Neural cell (in vitro differentiated cells): ENCODE data around the gene FERMT2. TPM values are rescaled to one million over a fixed set of nuclear protein-coding genes. Genes with fewer than 3 reads are reported as not detected.

Experiments used
- H2AFZ ChIP-seq: fragments of 200-600, 300-800 bp; sonication (generic), shearing (Covaris generic); 2 replicates; pipeline ENCODE4 v1.6.0; 2014; ENCODE audit warnings: low read depth, mild to moderate bottlenecking, antibody characterized with exemption, low read length, moderate library complexity
- H3F3A ChIP-seq: fragments of 200-600 bp; shearing (Covaris generic); 2 replicates; pipeline ENCODE4 v1.6.1; 2016; ENCODE audit warnings: mild to moderate bottlenecking, moderate library complexity, mixed read lengths, antibody characterized with exemption, low read length; ENCODE audit not compliant: insufficient read depth, poor library complexity, severe bottlenecking
- H3K27ac ChIP-seq: fragments of 200-600, 300-800 bp; sonication (generic), shearing (Covaris generic); 2 replicates; pipeline ENCODE4 v1.5.1; 2014; ENCODE audit warnings: mild to moderate bottlenecking, low read length, moderate library complexity
- H3K27me3 ChIP-seq: fragments of 300-800, 200-600 bp; sonication (generic), shearing (Covaris generic); 2 replicates; pipeline ENCODE4 v1.6.0; 2014; ENCODE audit warnings: mild to moderate bottlenecking, low read depth, low read length, moderate library complexity; ENCODE audit not compliant: insufficient read depth
- H3K36me3 ChIP-seq: fragments of 300-800, 200-600 bp; sonication (generic), shearing (Covaris generic); 2 replicates; pipeline ENCODE4 v1.5.1; 2014; ENCODE audit warnings: mild to moderate bottlenecking, antibody characterized with exemption, low read length, moderate library complexity; ENCODE audit not compliant: insufficient read depth
- H3K4me2 ChIP-seq: fragments of 300-800, 200-600 bp; sonication (generic), shearing (Covaris generic); 2 replicates; pipeline ENCODE4 v1.6.0; 2014; ENCODE audit warnings: mild to moderate bottlenecking, low read length
- H3K4me3 ChIP-seq: fragments of 300-800, 200-600 bp; sonication (generic), shearing (Covaris generic); 2 replicates; pipeline ENCODE4 v1.5.1; 2014; ENCODE audit warnings: mild to moderate bottlenecking, low read length, moderate library complexity
- H3K79me2 ChIP-seq: fragments of 200-600 bp; shearing (Covaris generic); replicated peaks from 2 replicates; pipeline ENCODE4 v1.6.0; 2014; ENCODE audit warnings: mild to moderate bottlenecking, low read length, moderate library complexity; ENCODE audit not compliant: insufficient read depth
- H3K9ac ChIP-seq: fragments of 300-800, 200-600 bp; sonication (generic), shearing (Covaris generic); 2 replicates; pipeline ENCODE4 v1.6.1; 2016; ENCODE audit warnings: mild to moderate bottlenecking, low read length, mixed read lengths
- H3K9me2 ChIP-seq: fragments of 200-600 bp; shearing (Covaris generic); 2 replicates; pipeline ENCODE4 v1.6.1; 2016; ENCODE audit warnings: mild to moderate bottlenecking, low read length, mixed read lengths; ENCODE audit not compliant: insufficient read depth
- H3K9me3 ChIP-seq: fragments of 200-600, 300-800 bp; sonication (generic), shearing (Covaris generic); 2 replicates; pipeline ENCODE4 v1.6.1; 2016; ENCODE audit warnings: mild to moderate bottlenecking, mixed run types, low read length, moderate library complexity, mixed read lengths
- H4K20me1 ChIP-seq: fragments of 200-600 bp; shearing (Covaris generic); 2 replicates; pipeline ENCODE4 v1.6.1; 2016; ENCODE audit warnings: mild to moderate bottlenecking, mixed run types; ENCODE audit not compliant: insufficient read depth
- CTCF ChIP-seq: fragments of 450-650 bp; IDR thresholded peaks from 2 replicates; pipeline ENCODE4 v1.5.1; 2014; ENCODE audit warnings: antibody characterized with exemption, mild to moderate bottlenecking, moderate library complexity; ENCODE audit not compliant: poor library complexity, severe bottlenecking
- EP300 ChIP-seq: fragments of 450-650 bp; conservative IDR thresholded peaks from 2 replicates; pipeline ENCODE4 v1.6.1; 2014; ENCODE audit warnings: antibody characterized with exemption, mild to moderate bottlenecking, moderate library complexity; ENCODE audit not compliant: poor library complexity, severe bottlenecking
- EZH2 ChIP-seq: fragments of 200-600, 300-800 bp; shearing (Covaris generic), sonication (generic); IDR thresholded peaks from 2 replicates; pipeline ENCODE4 v1.6.1; 2014; ENCODE audit warnings: antibody characterized with exemption, low read length, borderline replicate concordance, mild to moderate bottlenecking; ENCODE audit not compliant: insufficient read depth, poor library complexity, severe bottlenecking
- MXI1 ChIP-seq: fragments of 450-650 bp; conservative IDR thresholded peaks from 2 replicates; pipeline ENCODE4 v1.6.1; 2014; ENCODE audit warnings: antibody characterized with exemption, mild to moderate bottlenecking; ENCODE audit not compliant: poor library complexity, severe bottlenecking
- POLR2AphosphoS5 ChIP-seq: IDR thresholded peaks from 2 replicates; pipeline ENCODE4 v1.6.1; 2012
- RAD21 ChIP-seq: fragments of 450-650 bp; conservative IDR thresholded peaks from 2 replicates; pipeline ENCODE4 v1.6.1; 2014; ENCODE audit warnings: antibody characterized with exemption, mild to moderate bottlenecking, moderate library complexity
- REST ChIP-seq: IDR thresholded peaks from 2 replicates; pipeline ENCODE4 v1.6.1; 2012; ENCODE audit warnings: borderline replicate concordance
- SMC3 ChIP-seq: fragments of 450-650 bp; conservative IDR thresholded peaks from 2 replicates; pipeline ENCODE4 v1.6.1; 2014; ENCODE audit warnings: antibody characterized with exemption, mild to moderate bottlenecking, moderate library complexity; ENCODE audit not compliant: poor library complexity
- TAF1 ChIP-seq: IDR thresholded peaks from 2 replicates; pipeline ENCODE4 v1.6.1; 2012; ENCODE audit warnings: low read depth
- polyA plus RNA-seq: library from polyadenylated mRNA; depleted of rRNA; stranded (reverse); fragments of >200 nt; gene quantifications from 2 replicates; pipeline ENCODE4 v1.2.3, GENCODE V29; 2014

FERMT2 gene
- polyA plus RNA-seq, 1 donor from 2014 or later, result 59.6 TPM

DNA sequence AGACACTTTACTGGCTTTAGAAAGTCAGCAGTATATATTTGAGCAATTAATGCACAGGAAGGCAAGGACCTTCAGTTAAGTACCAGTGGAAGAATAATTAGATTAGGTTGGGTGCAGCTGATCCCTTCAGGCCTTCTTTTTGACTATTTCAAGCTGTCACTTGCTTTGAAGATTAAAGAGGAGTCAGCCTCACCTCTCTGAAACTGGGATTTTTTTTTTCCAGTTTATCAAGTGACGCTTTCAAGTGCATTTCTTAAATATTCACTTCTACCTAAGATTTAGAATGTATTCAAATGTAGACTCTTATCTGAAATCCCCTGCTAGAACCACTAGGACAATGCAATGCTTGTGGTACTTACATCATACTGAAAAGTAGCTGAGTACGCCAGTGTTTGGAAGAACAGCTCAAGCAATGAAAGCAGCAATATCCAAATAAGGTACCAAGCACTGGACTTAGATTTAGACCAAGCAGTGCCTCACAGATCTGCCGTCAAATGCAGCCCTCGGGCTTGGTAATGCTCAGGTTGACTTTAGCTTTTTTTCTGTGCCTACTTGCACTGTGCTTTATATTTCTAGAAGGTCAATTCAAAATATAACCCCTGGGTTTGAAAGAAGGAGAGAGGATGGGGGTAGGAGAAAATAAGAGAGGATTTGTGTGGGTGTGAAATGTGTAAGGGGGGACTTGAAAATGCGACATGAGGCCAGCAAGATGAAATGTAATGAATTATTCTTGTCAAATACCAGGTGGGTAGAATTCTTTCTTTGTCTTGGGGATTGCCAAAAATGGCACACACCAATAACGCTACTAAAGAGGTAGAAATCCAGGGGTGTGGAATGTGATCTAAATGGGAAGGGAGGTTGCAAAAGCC lies 3.7 kb upstream of the FERMT2 start:
- Histone ChIP-seq H2AFZ (no peak overlapping the region), H3K27ac (no peak overlapping the region), H3K36me3 (no peaks in the 10 kb centered on the region), H3K4me3 (no peak overlapping the region), H4K20me1 (no peaks in the 10 kb centered on the region), H3K27me3 (no peaks in the 10 kb centered on the region), H3K9me2 (no peaks in the 10 kb centered on the region), H3K9ac (no peak overlapping the region), H3K79me2 (peaks cover 9% of the 10 kb centered on the region), H3F3A (peaks cover 3% of the 10 kb centered on the region), H3K9me3 (no peaks in the 10 kb centered on the region), H3K4me2 (no peak overlapping the region)
- TF ChIP-seq TAF1, result no peak
- TF ChIP-seq POLR2AphosphoS5, result no peak
- no peak for TF ChIP-seq CTCF
- TF ChIP-seq EZH2, result no peak
- TF ChIP-seq SMC3, result no peak
- TF ChIP-seq REST, result no peak
- no peak for TF ChIP-seq MXI1
- no peak for TF ChIP-seq EP300
- no peak for TF ChIP-seq RAD21

GRCh38 chr14:52951681-52952554 lies 1.1 kb upstream of the FERMT2 start:
- peaks cover 3% of the 10 kb centered on the region for H3F3A ChIP-seq
- H3K36me3 ChIP-seq, result no peaks in the 10 kb centered on the region
- H3K9ac ChIP-seq, result peak overlapping the region; percentile 87
- H3K4me3 ChIP-seq, result peak overlapping the region; percentile 83
- peak overlapping the region; percentile 93 for H3K4me2 ChIP-seq
- no peaks in the 10 kb centered on the region for H3K27me3 ChIP-seq
- peak overlapping the region; percentile 73 for H2AFZ ChIP-seq
- H3K79me2 ChIP-seq, result peaks cover 35% of the 10 kb centered on the region
- TF ChIP-seq CTCF, result peak; percentile 55
- no peak for TF ChIP-seq TAF1
- TF ChIP-seq EP300, result no peak
- peak; percentile 6 for TF ChIP-seq MXI1
- TF ChIP-seq REST, result no peak
- TF ChIP-seq EZH2, result no peak
- TF ChIP-seq SMC3, result no peak
- H4K20me1 ChIP-seq, result no peaks in the 10 kb centered on the region
- no peaks in the 10 kb centered on the region for H3K9me3 ChIP-seq
- no peaks in the 10 kb centered on the region for H3K9me2 ChIP-seq
- peak overlapping the region; percentile 76 for H3K27ac ChIP-seq
